H9 (cell line): ENCODE data around the gene GJB4. TPM values are rescaled to one million over a fixed set of nuclear protein-coding genes. Genes with fewer than 3 reads are reported as not detected.

Experiments used
- DNase-seq: peaks from one replicate; pipeline ENCODE4 v3.0.0-alpha.2; 2017
- H2AFZ ChIP-seq: one replicate; pipeline ENCODE4 v1.6.1; 2013; ENCODE audit warnings: mild to moderate bottlenecking, low read length, control low read depth, moderate library complexity
- H2AK5ac ChIP-seq: 2 replicates; pipeline ENCODE4 v1.6.1; 2013; ENCODE audit warnings: low read length, control low read depth, mixed read lengths; ENCODE audit not compliant: insufficient read length
- H2BK120ac ChIP-seq: one replicate; pipeline ENCODE4 v1.6.1; 2013; ENCODE audit warnings: low read depth, mild to moderate bottlenecking, low read length, control low read depth, inconsistent platforms; ENCODE audit not compliant: poor library complexity, severe bottlenecking
- H2BK12ac ChIP-seq: 2 replicates; pipeline ENCODE4 v1.6.1; 2013; ENCODE audit warnings: low read length, control low read depth, mixed read lengths, low read depth; ENCODE audit not compliant: insufficient read length
- H2BK15ac ChIP-seq: 2 replicates; pipeline ENCODE4 v1.6.1; 2013; ENCODE audit warnings: low read depth, low read length, control low read depth
- H2BK20ac ChIP-seq: one replicate; pipeline ENCODE4 v1.6.1; 2013; ENCODE audit warnings: low read depth, mild to moderate bottlenecking, low read length, control low read depth, inconsistent platforms; ENCODE audit not compliant: poor library complexity, severe bottlenecking
- H2BK5ac ChIP-seq: 2 replicates; pipeline ENCODE4 v1.6.1; 2013; ENCODE audit warnings: low read length, control low read depth, mixed read lengths; ENCODE audit not compliant: insufficient read length
- H3K14ac ChIP-seq: 2 replicates; pipeline ENCODE4 v1.6.1; 2013; ENCODE audit warnings: low read length, control low read depth; ENCODE audit not compliant: insufficient read depth
- H3K18ac ChIP-seq: 2 replicates; pipeline ENCODE4 v1.6.1; 2013; ENCODE audit warnings: low read depth, mild to moderate bottlenecking, mixed read lengths, low read length, control low read depth; ENCODE audit not compliant: insufficient read length
- H3K23ac ChIP-seq: 2 replicates; pipeline ENCODE4 v1.6.1; 2013; ENCODE audit warnings: low read length, control low read depth, mixed read lengths, low read depth; ENCODE audit not compliant: insufficient read length
- H3K23me2 ChIP-seq: 2 replicates; pipeline ENCODE4 v1.6.1; 2013; ENCODE audit warnings: low read depth, mild to moderate bottlenecking, mixed read lengths, low read length, control low read depth; ENCODE audit not compliant: insufficient read length, poor library complexity, severe bottlenecking
- H3K27ac ChIP-seq: 2 replicates; pipeline ENCODE4 v1.5.1; 2013; ENCODE audit warnings: low read length, control low read depth, mixed read lengths, low read depth; ENCODE audit not compliant: insufficient read length
- H3K27me3 ChIP-seq: 2 replicates; pipeline ENCODE4 v1.6.1; 2013; ENCODE audit warnings: low read length, control low read depth, inconsistent platforms; ENCODE audit not compliant: insufficient read depth
- H3K4ac ChIP-seq: 2 replicates; pipeline ENCODE4 v1.6.1; 2013; ENCODE audit warnings: low read depth, mild to moderate bottlenecking, control low read depth, inconsistent platforms, low read length, moderate library complexity
- H3K4me1 ChIP-seq: 2 replicates; pipeline ENCODE4 v1.6.1; 2013; ENCODE audit warnings: low read length, control low read depth, inconsistent platforms; ENCODE audit not compliant: insufficient read depth
- H3K4me2 ChIP-seq: 2 replicates; pipeline ENCODE4 v1.6.1; 2013; ENCODE audit warnings: low read length, control low read depth, mixed read lengths; ENCODE audit not compliant: insufficient read length, insufficient read depth
- H3K56ac ChIP-seq: 2 replicates; pipeline ENCODE4 v1.6.1; 2013; ENCODE audit warnings: low read depth, mild to moderate bottlenecking, mixed read lengths, low read length, control low read depth; ENCODE audit not compliant: insufficient read length
- H3K79me1 ChIP-seq: 2 replicates; pipeline ENCODE4 v1.6.1; 2013; ENCODE audit warnings: low read depth, mild to moderate bottlenecking, moderate library complexity, low read length, control low read depth, inconsistent platforms; ENCODE audit not compliant: insufficient read depth, poor library complexity, severe bottlenecking
- H3K79me2 ChIP-seq: 2 replicates; pipeline ENCODE4 v1.6.1; 2013; ENCODE audit warnings: low read length, control low read depth, inconsistent platforms; ENCODE audit not compliant: insufficient read depth
- H3K9ac ChIP-seq: 2 replicates; pipeline ENCODE4 v1.6.1; 2013; ENCODE audit warnings: low read length, control low read depth, mixed read lengths; ENCODE audit not compliant: insufficient read length; ENCODE audit errors: extremely low read depth
- H3K9me3 ChIP-seq: one replicate; pipeline ENCODE4 v1.6.1; 2013; ENCODE audit warnings: low read depth, low read length, inconsistent platforms; ENCODE audit not compliant: control insufficient read depth
- H3T11ph ChIP-seq: one replicate; pipeline ENCODE4 v1.6.1; 2013; ENCODE audit warnings: mild to moderate bottlenecking, low read length, control low read depth, inconsistent platforms
- H4K20me1 ChIP-seq: one replicate; pipeline ENCODE4 v1.6.1; 2013; ENCODE audit not compliant: control insufficient read depth, insufficient read length, insufficient read depth
- H4K5ac ChIP-seq: 2 replicates; pipeline ENCODE4 v1.6.1; 2013; ENCODE audit warnings: low read depth, mild to moderate bottlenecking, mixed read lengths, low read length, control low read depth; ENCODE audit not compliant: insufficient read length
- H4K8ac ChIP-seq: replicated peaks from 2 replicates; pipeline ENCODE4 v1.6.1; 2013; ENCODE audit warnings: low read length, control low read depth, mixed read lengths, low read depth; ENCODE audit not compliant: insufficient read length
- H4K91ac ChIP-seq: 2 replicates; pipeline ENCODE4 v1.6.1; 2013; ENCODE audit warnings: low read depth, mild to moderate bottlenecking, moderate library complexity, mixed read lengths, low read length, control low read depth; ENCODE audit not compliant: insufficient read length
- H3K27ac Mint-ChIP-seq, 3 experiments: 2 replicates in 2 of 3; 3 replicates in 1 of 3; pipeline ENCODE4 v1.8.0; 2020 to 2021; ENCODE audit warnings: mixed read lengths in 3 of 3, mild to moderate bottlenecking in 1 of 3, moderate library complexity in 1 of 3
- H3K27me3 Mint-ChIP-seq: 2 replicates; pipeline ENCODE4 v1.8.0; 2021; ENCODE audit warnings: low read depth, mild to moderate bottlenecking, moderate library complexity, mixed read lengths
- H3K36me3 Mint-ChIP-seq, 3 experiments: 2 replicates in 2 of 3; 3 replicates in 1 of 3; pipeline ENCODE4 v1.8.0; 2020 to 2021; ENCODE audit warnings: low read depth in 3 of 3, mixed read lengths in 3 of 3; ENCODE audit not compliant: insufficient read depth in 1 of 3
- H3K4me1 Mint-ChIP-seq, 2 experiments: 2 replicates each; pipeline ENCODE4 v1.8.0; 2020; ENCODE audit warnings: mixed read lengths in 2 of 2
- H3K4me3 Mint-ChIP-seq, 2 experiments: 2 replicates in 1 of 2; 3 replicates in 1 of 2; pipeline ENCODE4 v1.8.0; 2020 to 2021; ENCODE audit warnings: mild to moderate bottlenecking in 2 of 2, mixed read lengths in 2 of 2, moderate library complexity in 1 of 2
- H3K9me3 Mint-ChIP-seq, 2 experiments: 2 replicates in 1 of 2; 3 replicates in 1 of 2; pipeline ENCODE4 v1.8.0; 2020; ENCODE audit warnings: mild to moderate bottlenecking in 2 of 2, mixed read lengths in 2 of 2, moderate library complexity in 1 of 2
- WGBS: extraction: QIAGEN DNeasy Blood & Tissue Kit; methylation state at CpG from one replicate; pipeline ENCODE4 v1.1.7; 2013; ENCODE audit warnings: missing lambda C conversion rate, low lambda C conversion rate, mixed read lengths; ENCODE audit not compliant: insufficient read length; ENCODE audit errors: extremely low coverage; 5-methylcytosine and 5-hydroxymethylcytosine counted together
- total RNA-seq: library from RNA; stranded (reverse); gene quantifications from 2 replicates; pipeline ENCODE4 v1.2.1, GENCODE V29; 2021
- TF ChIP-seq, protein P1 (sequence below): fragments of 200-600 bp; sonication (generic); conservative IDR thresholded peaks from 3 replicates; pipeline ENCODE4 v1.8.0; 2021; ENCODE audit warnings: antibody characterized with exemption, mild to moderate bottlenecking

Gene GJB4
- total RNA-seq, 1 experiment from 2014 or later: not detected

DNA sequence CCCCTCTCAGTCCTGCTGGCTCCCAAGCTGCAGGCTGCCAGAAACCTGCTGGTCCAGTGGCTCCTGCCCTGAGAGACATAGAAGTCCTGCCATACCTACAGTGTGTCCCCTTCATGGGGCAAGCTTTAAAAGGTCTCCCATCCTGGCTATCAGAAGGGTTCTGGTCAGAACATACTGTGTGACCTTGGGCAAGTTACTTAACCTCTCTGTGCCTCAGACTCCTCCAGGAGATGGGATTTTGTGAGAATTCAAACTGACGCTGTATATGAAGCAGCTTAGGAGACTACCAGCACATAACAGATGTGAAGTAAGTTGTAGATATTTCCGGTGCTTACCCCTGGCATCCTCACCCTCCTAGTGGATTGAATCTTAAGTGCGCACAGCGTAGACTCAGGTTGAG is 13.4 kb upstream of the GJB4 start:
- Histone ChIP-seq H3K23me2 (no peaks in the 10 kb centered on the region), H4K8ac (no peak overlapping the region), H3K27ac (no peak overlapping the region), H4K20me1 (no peaks in the 10 kb centered on the region), H4K5ac (no peak overlapping the region), H3K18ac (no peak overlapping the region), H2BK20ac (no peak overlapping the region), H3K9me3 (no peaks in the 10 kb centered on the region), H3K27me3 (no peaks in the 10 kb centered on the region; the same call in 1 of the 2 replicates), H3T11ph (no peak overlapping the region), H2AK5ac (no peak overlapping the region), H4K91ac (no peak overlapping the region), H3K56ac (no peak overlapping the region), H2BK5ac (no peak overlapping the region), H3K9ac (no peak overlapping the region), H2BK120ac (no peak overlapping the region), H3K4me2 (no peak overlapping the region), H3K23ac (no peak overlapping the region), H3K4me1 (no peaks in the 10 kb centered on the region; the same call in 1 of the 2 replicates), H3K79me2 (no peaks in the 10 kb centered on the region), H3K79me1 (no peaks in the 10 kb centered on the region), H2BK15ac (no peak overlapping the region), H2AFZ (no peak overlapping the region), H2BK12ac (no peak overlapping the region), H3K4ac (no peak overlapping the region), H3K14ac (no peak overlapping the region)
- H3K4me3 Mint-ChIP-seq: no peak overlapping the region
- H3K4me1 Mint-ChIP-seq: peaks cover 18 to 24% of the 10 kb centered on the region in 2 experiments
- H3K36me3 Mint-ChIP-seq: no peaks in the 10 kb centered on the region; a peak in 1 of 7 replicates
- no peaks in the 10 kb centered on the region; a peak in 1 of 5 replicates for H3K9me3 Mint-ChIP-seq
- no peak for DNase-seq
- TF ChIP-seq, protein P1, sequence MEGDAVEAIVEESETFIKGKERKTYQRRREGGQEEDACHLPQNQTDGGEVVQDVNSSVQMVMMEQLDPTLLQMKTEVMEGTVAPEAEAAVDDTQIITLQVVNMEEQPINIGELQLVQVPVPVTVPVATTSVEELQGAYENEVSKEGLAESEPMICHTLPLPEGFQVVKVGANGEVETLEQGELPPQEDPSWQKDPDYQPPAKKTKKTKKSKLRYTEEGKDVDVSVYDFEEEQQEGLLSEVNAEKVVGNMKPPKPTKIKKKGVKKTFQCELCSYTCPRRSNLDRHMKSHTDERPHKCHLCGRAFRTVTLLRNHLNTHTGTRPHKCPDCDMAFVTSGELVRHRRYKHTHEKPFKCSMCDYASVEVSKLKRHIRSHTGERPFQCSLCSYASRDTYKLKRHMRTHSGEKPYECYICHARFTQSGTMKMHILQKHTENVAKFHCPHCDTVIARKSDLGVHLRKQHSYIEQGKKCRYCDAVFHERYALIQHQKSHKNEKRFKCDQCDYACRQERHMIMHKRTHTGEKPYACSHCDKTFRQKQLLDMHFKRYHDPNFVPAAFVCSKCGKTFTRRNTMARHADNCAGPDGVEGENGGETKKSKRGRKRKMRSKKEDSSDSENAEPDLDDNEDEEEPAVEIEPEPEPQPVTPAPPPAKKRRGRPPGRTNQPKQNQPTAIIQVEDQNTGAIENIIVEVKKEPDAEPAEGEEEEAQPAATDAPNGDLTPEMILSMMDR: no peak
- H3K27me3 Mint-ChIP-seq: peaks cover 23% of the 10 kb centered on the region
- WGBS: no CpG with 5 or more reads among the region's 4 CpGs
- no peak overlapping the region for H3K27ac Mint-ChIP-seq
